Naive B cell (primary cell): ENCODE measurements around the gene MUC12. TPM values are rescaled to one million over a fixed set of nuclear protein-coding genes. Genes with fewer than 3 reads are reported as not detected.
"Not testable (repeated sequence)": the region's sequence is repeated elsewhere in the genome, so short reads cannot be mapped to it uniquely, and the experiment has no call there.

Experiments used
- ATAC-seq, 2 donors: fragments of 150-1000 bp; cut with Tn5 transposase; 2 replicates each; pipeline ENCODE4 v1.10.0; 2021; ENCODE audit warnings: low read depth in 2 of 2, mild to moderate bottlenecking in 2 of 2, moderate library complexity in 2 of 2
- DNase-seq: peaks from one replicate; pipeline ENCODE4 v3.0.0; 2022
- H3K27ac Mint-ChIP-seq, 6 donors: one replicate each; pipeline ENCODE4 v1.8.0; 2020 to 2022; ENCODE audit warnings: mild to moderate bottlenecking in 6 of 6, mixed read lengths in 6 of 6, moderate library complexity in 5 of 6, inconsistent platforms in 2 of 6
- H3K27me3 Mint-ChIP-seq, 3 donors: one replicate each; pipeline ENCODE4 v1.8.0; 2021 to 2022; ENCODE audit warnings: mixed read lengths in 3 of 3, mild to moderate bottlenecking in 1 of 3
- H3K36me3 Mint-ChIP-seq, 2 donors: one replicate each; pipeline ENCODE4 v1.8.0; 2020 to 2022; ENCODE audit warnings: mixed read lengths in 2 of 2, inconsistent platforms in 1 of 2, mild to moderate bottlenecking in 1 of 2
- H3K4me1 Mint-ChIP-seq, 3 donors: one replicate each; pipeline ENCODE4 v1.8.0; 2020 to 2022; ENCODE audit warnings: mixed read lengths in 3 of 3, inconsistent platforms in 1 of 3, mild to moderate bottlenecking in 1 of 3, moderate library complexity in 1 of 3
- H3K4me3 Mint-ChIP-seq, 8 donors: one replicate each; pipeline ENCODE4 v1.8.0; 2020 to 2022; ENCODE audit warnings: mild to moderate bottlenecking in 8 of 8, mixed read lengths in 8 of 8, moderate library complexity in 8 of 8, inconsistent platforms in 2 of 8
- H3K9me3 Mint-ChIP-seq, 7 donors: one replicate each; pipeline ENCODE4 v1.8.0; 2020 to 2022; ENCODE audit warnings: mixed read lengths in 7 of 7, mild to moderate bottlenecking in 5 of 7, inconsistent platforms in 2 of 7, moderate library complexity in 1 of 7
- polyA plus RNA-seq, 6 donors: library from polyadenylated mRNA; unstranded; fragments of 300-500 nt; fragmentation: Illumina TruSeq; gene quantifications; one replicate each; pipeline ENCODE4 v1.2.3, GENCODE V29; 2021; ENCODE audit warnings: low read depth in 6 of 6

MUC12 gene, protein sequence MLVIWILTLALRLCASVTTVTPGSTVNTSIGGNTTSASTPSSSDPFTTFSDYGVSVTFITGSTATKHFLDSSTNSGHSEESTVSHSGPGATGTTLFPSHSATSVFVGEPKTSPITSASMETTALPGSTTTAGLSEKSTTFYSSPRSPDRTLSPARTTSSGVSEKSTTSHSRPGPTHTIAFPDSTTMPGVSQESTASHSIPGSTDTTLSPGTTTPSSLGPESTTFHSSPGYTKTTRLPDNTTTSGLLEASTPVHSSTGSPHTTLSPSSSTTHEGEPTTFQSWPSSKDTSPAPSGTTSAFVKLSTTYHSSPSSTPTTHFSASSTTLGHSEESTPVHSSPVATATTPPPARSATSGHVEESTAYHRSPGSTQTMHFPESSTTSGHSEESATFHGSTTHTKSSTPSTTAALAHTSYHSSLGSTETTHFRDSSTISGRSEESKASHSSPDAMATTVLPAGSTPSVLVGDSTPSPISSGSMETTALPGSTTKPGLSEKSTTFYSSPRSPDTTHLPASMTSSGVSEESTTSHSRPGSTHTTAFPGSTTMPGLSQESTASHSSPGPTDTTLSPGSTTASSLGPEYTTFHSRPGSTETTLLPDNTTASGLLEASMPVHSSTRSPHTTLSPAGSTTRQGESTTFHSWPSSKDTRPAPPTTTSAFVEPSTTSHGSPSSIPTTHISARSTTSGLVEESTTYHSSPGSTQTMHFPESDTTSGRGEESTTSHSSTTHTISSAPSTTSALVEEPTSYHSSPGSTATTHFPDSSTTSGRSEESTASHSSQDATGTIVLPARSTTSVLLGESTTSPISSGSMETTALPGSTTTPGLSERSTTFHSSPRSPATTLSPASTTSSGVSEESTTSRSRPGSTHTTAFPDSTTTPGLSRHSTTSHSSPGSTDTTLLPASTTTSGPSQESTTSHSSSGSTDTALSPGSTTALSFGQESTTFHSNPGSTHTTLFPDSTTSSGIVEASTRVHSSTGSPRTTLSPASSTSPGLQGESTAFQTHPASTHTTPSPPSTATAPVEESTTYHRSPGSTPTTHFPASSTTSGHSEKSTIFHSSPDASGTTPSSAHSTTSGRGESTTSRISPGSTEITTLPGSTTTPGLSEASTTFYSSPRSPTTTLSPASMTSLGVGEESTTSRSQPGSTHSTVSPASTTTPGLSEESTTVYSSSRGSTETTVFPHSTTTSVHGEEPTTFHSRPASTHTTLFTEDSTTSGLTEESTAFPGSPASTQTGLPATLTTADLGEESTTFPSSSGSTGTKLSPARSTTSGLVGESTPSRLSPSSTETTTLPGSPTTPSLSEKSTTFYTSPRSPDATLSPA (N-terminal part only)
- not detected for polyA plus RNA-seq

DNA sequence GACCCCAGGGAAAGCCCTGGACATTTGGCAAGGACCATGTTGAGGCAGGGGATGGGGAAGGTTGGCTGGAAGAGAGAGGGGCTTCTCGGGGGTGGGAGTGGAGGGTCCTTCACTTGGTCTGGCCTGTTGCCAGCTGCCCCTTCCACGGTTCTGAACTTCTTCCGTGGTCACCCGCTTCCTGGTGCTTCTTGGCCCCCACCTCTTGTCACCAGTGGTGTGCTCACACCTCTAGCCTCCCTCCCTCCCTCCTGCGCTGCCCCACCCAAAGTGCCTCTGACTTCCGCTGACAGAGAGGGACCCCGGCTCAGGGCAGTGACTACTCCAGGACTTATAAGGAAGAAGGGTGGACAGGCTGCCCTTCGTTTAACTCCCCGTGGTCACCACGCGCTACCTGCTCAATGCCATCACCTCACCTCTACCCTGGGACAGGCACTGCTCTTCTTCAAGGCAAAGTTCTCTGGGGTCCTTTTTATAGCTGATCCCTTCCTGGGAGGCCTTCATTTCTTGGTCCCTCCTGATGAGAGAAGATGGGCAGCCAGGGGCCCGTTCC, at the start of gene MUC12:
TSS of gene MUC12 (plus strand) at position 500 of the 550 bp plus-strand sequence. CDS start 58 bp downstream, outside the sequence.
- H3K4me1 Mint-ChIP-seq, result peaks cover 20 to 26% (median 24%) of the 10 kb centered on the region in 3 donors
- H3K4me3 Mint-ChIP-seq, result peak within 1 kb of the TSS in 1 of 8 donors; percentile 14
- peaks cover 3 to 16% of the 10 kb centered on the region in 2 donors for H3K36me3 Mint-ChIP-seq
- no peak for DNase-seq
- H3K27me3 Mint-ChIP-seq, result peaks cover 46 to 85% (median 80%) of the 10 kb centered on the region in 3 donors
- no peak for ATAC-seq
- H3K9me3 Mint-ChIP-seq, result peaks cover 2 to 13% (median 8%) of the 10 kb centered on the region in 7 donors
- H3K27ac Mint-ChIP-seq, result peak within 1 kb of the TSS in 2 of 6 donors; percentile 9 to 76

DNA sequence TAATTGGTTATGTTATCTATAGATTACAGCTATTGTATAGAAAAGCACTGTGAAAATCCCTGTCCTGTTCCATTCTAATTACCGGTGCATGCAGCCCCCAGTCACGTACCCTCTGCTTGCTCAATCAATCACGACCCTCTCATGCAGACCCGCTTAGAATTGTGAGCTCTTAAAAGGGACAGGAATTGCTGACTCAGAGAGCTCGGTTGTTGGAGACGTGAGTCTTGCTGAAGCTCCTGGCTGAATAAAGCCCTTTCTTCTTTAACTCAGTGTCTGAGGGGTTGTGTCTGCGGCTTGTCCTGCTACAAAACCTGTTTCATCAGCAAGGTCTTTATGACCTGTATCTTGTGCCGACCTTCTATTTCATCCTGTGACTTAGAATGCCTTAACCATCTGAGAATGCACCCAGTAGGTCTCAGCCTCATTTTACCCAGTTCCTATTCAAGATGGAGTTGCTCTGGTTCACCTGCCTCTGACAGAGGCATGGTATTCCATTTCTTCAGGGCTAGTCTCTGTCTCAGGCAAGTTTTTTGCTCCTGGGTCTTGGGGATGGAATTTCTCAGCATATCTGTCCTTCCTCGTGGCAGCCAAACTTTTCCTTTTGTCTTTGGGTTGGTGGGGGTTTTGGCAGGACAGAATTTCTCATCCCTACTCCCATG, 49.5 kb upstream of the MUC12 start:
- DNase-seq, H3K9me3 Mint-ChIP-seq, H3K4me1 Mint-ChIP-seq, ATAC-seq, H3K36me3 Mint-ChIP-seq: not testable (repeated sequence)
- H3K27ac Mint-ChIP-seq, result peak overlapping the region in 1 of 6 donors; percentile 67
- H3K4me3 Mint-ChIP-seq, result peak overlapping the region in 1 of 8 donors; percentile 42
- H3K27me3 Mint-ChIP-seq, result peaks cover 27 to 52% (median 37%) of the 10 kb centered on the region in 3 donors

DNA sequence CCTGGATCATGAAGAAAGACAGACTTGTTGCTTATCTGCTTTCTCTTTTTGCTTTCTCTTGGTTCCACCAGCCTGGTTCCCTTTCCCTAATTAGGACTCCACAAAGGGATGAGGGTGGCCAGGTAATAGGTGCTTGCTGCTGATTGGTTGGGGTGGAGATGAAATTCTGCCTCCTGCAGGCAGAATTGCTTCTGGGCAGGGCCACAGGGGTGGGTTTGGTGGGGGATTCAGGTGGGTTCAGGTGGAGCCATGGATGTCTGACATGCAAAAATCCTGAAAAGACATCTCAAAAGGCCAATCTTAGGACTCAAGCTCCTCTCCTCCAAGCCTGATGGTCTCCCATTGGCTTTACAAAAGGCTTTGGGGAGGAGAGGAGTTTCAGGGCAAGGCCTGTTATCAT, 48.3 kb upstream of the MUC12 start:
- Mint-ChIP-seq H3K4me3 (no peak overlapping the region), H3K4me1 (peaks cover 0 to 1% (median 0%) of the 10 kb centered on the region in 3 donors), H3K9me3 (no peaks in the 10 kb centered on the region), H3K27ac (no peak overlapping the region), H3K36me3 (no peaks in the 10 kb centered on the region), H3K27me3 (peaks cover 21 to 48% (median 33%) of the 10 kb centered on the region in 3 donors)
- no peak for ATAC-seq
- no peak for DNase-seq

DNA sequence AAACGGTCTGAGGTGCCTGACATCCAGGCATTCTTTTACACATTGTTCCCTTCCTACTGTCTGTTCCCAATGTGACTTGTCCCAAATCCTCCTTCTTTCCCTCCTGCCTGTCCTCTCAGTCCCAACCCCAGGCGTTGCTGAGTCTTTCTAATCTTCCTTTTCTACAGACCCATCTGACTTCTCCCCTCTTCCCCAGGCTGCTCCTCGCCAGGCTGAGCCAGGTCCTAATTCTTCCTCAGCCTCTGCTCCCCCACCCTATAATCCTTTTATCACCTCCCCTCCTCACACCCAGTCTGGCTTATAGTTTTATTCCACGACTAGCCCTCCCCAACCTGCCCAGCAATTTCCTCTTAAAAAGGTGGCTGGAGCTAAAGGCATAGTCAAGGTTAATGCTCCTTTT, 45.7 kb upstream of the MUC12 start:
- not testable (repeated sequence) for H3K9me3 Mint-ChIP-seq, ATAC-seq, H3K36me3 Mint-ChIP-seq, H3K4me1 Mint-ChIP-seq, H3K4me3 Mint-ChIP-seq, H3K27ac Mint-ChIP-seq, DNase-seq
- peaks cover 14 to 35% (median 29%) of the 10 kb centered on the region in 3 donors for H3K27me3 Mint-ChIP-seq

DNA sequence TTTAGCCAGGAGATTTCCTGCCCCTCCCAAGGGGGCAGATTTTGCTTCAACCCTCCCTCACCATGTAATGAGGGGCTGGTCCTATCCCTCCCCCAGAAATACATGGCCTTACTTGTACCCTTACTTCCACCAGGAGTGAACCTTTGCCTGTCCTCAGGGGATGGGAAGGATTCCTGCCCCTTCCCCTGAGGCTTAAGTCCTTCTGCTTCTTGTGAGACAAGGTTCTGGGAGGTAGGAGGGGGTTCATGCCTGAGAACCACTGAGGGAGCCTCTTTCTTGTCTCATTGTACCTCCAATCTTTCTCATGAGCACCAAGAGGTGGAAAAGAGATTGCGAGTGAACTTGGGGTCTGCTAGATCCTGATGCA, 39.6 kb upstream of the MUC12 start:
- Mint-ChIP-seq H3K27ac (no peak overlapping the region), H3K4me3 (no peak overlapping the region)
- no peak for ATAC-seq

DNA sequence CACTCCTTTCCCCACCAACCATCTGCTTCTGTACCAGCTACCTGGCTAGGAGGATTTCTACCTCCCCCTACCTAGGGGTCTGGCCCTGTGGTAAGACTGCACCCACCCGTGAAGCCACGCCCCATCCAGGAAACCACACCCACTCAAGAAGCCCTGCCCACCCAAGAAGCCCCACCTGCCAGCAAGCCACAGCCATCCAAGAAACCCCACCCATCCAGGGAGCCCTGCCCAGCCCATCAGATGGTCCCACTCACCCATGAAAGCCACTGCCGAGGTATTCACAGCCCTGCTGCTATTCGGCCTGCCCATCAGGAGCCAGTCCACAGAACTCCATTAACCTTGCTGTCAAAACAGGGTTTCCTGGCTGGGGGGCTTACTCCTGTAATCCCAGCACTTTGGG, 35.6 kb upstream of the MUC12 start:
- H3K27me3 Mint-ChIP-seq, result peaks cover 11 to 32% (median 26%) of the 10 kb centered on the region in 3 donors
- peaks cover 5 to 26% (median 18%) of the 10 kb centered on the region in 7 donors for H3K9me3 Mint-ChIP-seq
- no peaks in the 10 kb centered on the region for H3K4me1 Mint-ChIP-seq
- ATAC-seq (no peak), DNase-seq (no peak)
- H3K36me3 Mint-ChIP-seq, result peaks cover 0 to 8% of the 10 kb centered on the region in 2 donors
- peak overlapping the region in 1 of 8 donors; percentile 23 for H3K4me3 Mint-ChIP-seq
- no peak overlapping the region for H3K27ac Mint-ChIP-seq

More for the DNA sequence above, 39.6 kb upstream of the MUC12 start:
- DNase-seq, result no peak
- peaks cover 0 to 8% of the 10 kb centered on the region in 2 donors for H3K36me3 Mint-ChIP-seq
- H3K4me1 Mint-ChIP-seq, result no peaks in the 10 kb centered on the region
- H3K9me3 Mint-ChIP-seq, result peaks cover 5 to 19% (median 16%) of the 10 kb centered on the region in 7 donors
- peaks cover 5 to 23% (median 19%) of the 10 kb centered on the region in 3 donors for H3K27me3 Mint-ChIP-seq

DNA sequence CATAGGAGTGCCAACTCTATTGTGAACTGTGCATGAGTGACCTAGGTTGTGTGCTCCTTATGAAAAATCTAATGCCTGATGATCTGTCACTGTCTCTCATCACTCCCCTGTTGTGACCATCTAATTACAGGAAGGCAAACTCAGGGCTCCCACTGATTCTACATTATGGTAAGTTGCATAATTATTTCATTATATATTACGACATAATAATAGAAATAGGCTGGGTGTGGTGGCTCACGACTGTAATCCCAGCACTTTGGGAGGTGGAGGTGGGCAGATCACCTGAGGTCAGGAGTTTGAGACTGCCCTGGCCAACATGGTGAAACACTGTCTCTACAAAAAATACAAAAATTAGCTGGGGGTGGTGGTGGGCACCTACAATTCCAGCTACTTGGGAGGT, 34.0 kb upstream of the MUC12 start:
- ATAC-seq, result not testable (repeated sequence)
- peaks cover 11 to 32% (median 26%) of the 10 kb centered on the region in 3 donors for H3K27me3 Mint-ChIP-seq

DNA sequence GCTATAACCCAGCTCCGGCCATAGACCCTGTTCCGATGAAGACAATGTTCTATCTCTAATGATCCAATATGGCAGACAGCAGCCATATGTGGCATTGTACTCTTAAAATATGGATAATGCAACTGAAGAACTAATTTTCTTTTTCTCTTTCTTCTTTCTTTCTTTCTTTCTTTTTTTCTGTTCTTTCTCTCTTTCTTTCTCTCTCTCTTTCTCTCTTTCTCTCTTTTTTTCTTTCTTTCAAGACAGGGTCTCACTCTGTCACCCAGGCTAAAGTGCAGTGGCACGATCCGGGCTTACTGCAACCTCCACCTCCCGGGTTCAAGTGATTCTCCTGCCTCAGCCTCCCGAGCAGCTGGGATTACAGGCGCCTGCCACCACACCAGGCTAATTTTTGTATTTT, 33.2 kb upstream of the MUC12 start:
- not testable (repeated sequence) for H3K27ac Mint-ChIP-seq, H3K36me3 Mint-ChIP-seq

More for the DNA sequence above, 34.0 kb upstream of the MUC12 start:
- H3K4me1 Mint-ChIP-seq, H3K27ac Mint-ChIP-seq, H3K36me3 Mint-ChIP-seq, H3K4me3 Mint-ChIP-seq, DNase-seq: not testable (repeated sequence)
- peaks cover 5 to 41% (median 31%) of the 10 kb centered on the region in 7 donors for H3K9me3 Mint-ChIP-seq

DNA sequence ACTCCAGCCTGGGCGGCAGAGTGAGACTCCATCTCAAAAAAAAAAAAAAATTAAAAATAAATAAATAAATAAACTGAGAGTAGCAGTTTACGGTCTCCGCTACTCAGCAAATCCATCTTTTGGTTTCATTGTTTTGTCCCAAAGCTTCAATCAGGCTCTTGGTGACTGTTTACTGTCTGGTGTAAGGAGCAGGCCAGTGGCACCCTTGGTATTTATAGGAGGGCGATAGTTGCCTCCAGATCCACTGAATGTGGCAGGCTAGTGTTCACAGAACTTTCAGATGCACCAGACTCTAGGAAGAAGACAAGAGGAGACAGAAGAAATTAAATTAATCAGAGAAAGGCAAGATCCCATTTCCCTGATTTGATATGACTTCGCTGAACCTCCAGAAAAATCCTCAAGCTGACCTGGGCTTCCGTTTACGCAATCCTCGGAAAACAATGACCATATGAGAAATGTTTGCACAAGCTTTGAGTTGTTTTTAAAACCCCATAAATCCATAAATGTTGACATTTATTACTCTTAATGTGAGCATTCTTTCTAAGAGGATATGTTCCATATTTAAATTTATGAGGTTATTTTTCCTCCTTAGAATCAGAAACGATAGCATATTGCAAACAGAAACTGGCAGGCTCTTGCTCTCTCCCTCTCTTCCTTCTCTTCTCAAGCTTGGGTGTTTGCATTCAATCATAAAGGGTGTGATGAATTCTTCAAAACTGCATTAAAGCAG, 27.2 kb upstream of the MUC12 start:
- DNase-seq (no peak), ATAC-seq (no peak)
- Mint-ChIP-seq H3K36me3 (peaks cover 0 to 8% of the 10 kb centered on the region in 2 donors), H3K27ac (no peak overlapping the region), H3K27me3 (peaks cover 9 to 38% (median 32%) of the 10 kb centered on the region in 3 donors), H3K4me1 (no peaks in the 10 kb centered on the region), H3K4me3 (no peak overlapping the region), H3K9me3 (peaks cover 0 to 27% (median 23%) of the 10 kb centered on the region in 7 donors)

More for the DNA sequence above, 33.2 kb upstream of the MUC12 start:
- H3K4me3 Mint-ChIP-seq, H3K4me1 Mint-ChIP-seq, ATAC-seq, DNase-seq: not testable (repeated sequence)
- H3K27me3 Mint-ChIP-seq, result peaks cover 11 to 27% (median 19%) of the 10 kb centered on the region in 3 donors
- peaks cover 5 to 43% (median 32%) of the 10 kb centered on the region in 7 donors for H3K9me3 Mint-ChIP-seq

DNA sequence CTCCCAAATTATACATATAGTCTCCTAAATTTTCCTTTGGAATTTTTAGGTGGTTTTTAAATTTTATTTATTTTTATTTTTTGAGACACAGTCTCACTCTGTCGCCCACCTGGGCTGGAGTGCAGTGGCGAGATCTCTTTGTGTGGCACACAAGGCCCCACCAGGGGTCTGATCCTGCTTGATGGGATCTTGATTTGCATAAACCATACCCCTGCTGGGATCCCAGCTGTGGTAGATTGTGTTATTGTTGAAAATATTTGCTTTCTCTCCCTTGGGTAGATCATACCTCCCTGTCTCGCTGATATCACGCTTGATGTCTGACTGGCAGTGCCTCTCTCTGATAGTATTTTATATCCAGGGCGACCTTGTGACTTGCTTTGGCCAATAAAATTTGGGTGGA, 25.7 kb upstream of the MUC12 start:
- ATAC-seq (no peak), DNase-seq (no peak)
- no peak overlapping the region for H3K4me3 Mint-ChIP-seq
- peaks cover 0 to 8% of the 10 kb centered on the region in 2 donors for H3K36me3 Mint-ChIP-seq
- peaks cover 9 to 38% (median 32%) of the 10 kb centered on the region in 3 donors for H3K27me3 Mint-ChIP-seq
- H3K4me1 Mint-ChIP-seq, result no peaks in the 10 kb centered on the region
- H3K9me3 Mint-ChIP-seq, result peaks cover 0 to 26% (median 20%) of the 10 kb centered on the region in 7 donors
- no peak overlapping the region for H3K27ac Mint-ChIP-seq

DNA sequence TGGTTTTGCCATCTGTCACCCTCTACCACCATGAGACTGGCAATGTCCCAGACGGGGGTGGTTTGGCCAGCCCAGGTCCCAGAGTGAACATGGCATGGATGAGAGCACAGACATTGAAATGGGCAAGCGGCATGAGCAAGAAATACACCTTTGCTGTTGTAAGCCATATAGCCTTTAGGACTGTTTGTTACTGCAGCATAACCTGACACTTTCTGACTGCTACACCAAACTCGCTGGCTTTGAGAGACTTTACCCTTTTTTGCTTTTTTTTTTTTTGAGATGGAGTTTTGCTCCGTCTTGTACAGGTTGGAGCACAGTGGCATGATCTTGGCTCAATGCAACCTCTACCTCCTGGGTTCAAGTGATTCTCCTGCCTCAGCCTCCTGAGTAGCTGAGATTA, 25.2 kb upstream of the MUC12 start:
- Mint-ChIP-seq H3K4me3 (no peak overlapping the region), H3K4me1 (no peaks in the 10 kb centered on the region)
- ATAC-seq, result no peak

More for the DNA sequence above, 25.2 kb upstream of the MUC12 start:
- H3K9me3 Mint-ChIP-seq, result peaks cover 0 to 21% (median 17%) of the 10 kb centered on the region in 7 donors
- peaks cover 9 to 38% (median 32%) of the 10 kb centered on the region in 3 donors for H3K27me3 Mint-ChIP-seq
- H3K27ac Mint-ChIP-seq, result no peak overlapping the region
- no peak for DNase-seq
- peaks cover 0 to 8% of the 10 kb centered on the region in 2 donors for H3K36me3 Mint-ChIP-seq
